HL-60 (cell line): ENCODE data around the gene PIP5KL1.

Source experiments
- DNase-seq, 2 experiments: peaks; one replicate each; pipeline ENCODE4 v3.0.0-alpha.2; 2010 to 2020; ENCODE audit warnings: low read depth in 1 of 2, low spot score in 1 of 2
- H3K27ac ChIP-seq: fragments of 250-450 bp; sonication (Bioruptor Pico); replicated peaks from 2 replicates; pipeline ENCODE4 v1.5.1; 2020; ENCODE audit warnings: mild to moderate bottlenecking, moderate library complexity
- H3K27me3 ChIP-seq: fragments of 250-450 bp; sonication (Bioruptor Pico); 2 replicates; pipeline ENCODE4 v1.5.1; 2021; ENCODE audit warnings: mild to moderate bottlenecking, moderate library complexity; ENCODE audit not compliant: insufficient read depth, poor library complexity, severe bottlenecking
- H3K4me3 ChIP-seq: replicated peaks from 2 replicates; pipeline ENCODE4 v1.5.1; 2011; ENCODE audit warnings: mild to moderate bottlenecking, control low read depth, low read length; ENCODE audit not compliant: insufficient read depth
- GABPA ChIP-seq: IDR thresholded peaks from 2 replicates; pipeline ENCODE4 v1.6.1; 2012; ENCODE audit warnings: low read depth
- POLR2AphosphoS5 ChIP-seq: IDR thresholded peaks from 2 replicates; pipeline ENCODE4 v1.6.1; 2012; ENCODE audit warnings: low read depth
- SPI1 ChIP-seq: IDR thresholded peaks from 2 replicates; pipeline ENCODE4 v1.6.1; 2012; ENCODE audit warnings: low read depth, mild to moderate bottlenecking, borderline replicate concordance
- TF ChIP-seq, protein P1 (sequence below): IDR thresholded peaks from one replicate; pipeline ENCODE4 v1.5.1; 2011; ENCODE audit warnings: low read length, control low read depth, inconsistent platforms; ENCODE audit not compliant: insufficient read depth
- TF ChIP-seq, protein P2 (sequence below): IDR thresholded peaks from 2 replicates; pipeline ENCODE4 v1.6.1; 2012; ENCODE audit warnings: low read depth; ENCODE audit not compliant: insufficient replicate concordance

The PIP5KL1 gene

DNA sequence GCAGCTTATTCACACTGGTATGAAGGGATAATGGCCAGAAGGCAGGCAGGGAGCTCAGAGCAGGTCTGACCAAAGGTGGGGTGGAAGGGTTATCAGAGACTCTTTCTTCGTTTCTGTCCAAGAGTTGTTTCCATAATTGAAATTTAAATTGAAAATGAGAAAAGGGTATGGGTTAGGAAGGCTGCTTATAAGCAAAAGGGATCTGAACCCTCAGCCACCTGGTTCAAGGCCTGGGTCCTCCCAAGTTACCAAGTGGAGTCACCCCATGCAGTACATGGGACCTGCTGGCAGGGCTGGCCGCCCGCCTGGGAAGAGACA lies 32.4 kb upstream of the PIP5KL1 start:
- DNase-seq: no peak
- no peak overlapping the region for H3K4me3 ChIP-seq
- H3K27ac ChIP-seq: no peak overlapping the region
- TF ChIP-seq SPI1: no peak
- TF ChIP-seq, protein P1, sequence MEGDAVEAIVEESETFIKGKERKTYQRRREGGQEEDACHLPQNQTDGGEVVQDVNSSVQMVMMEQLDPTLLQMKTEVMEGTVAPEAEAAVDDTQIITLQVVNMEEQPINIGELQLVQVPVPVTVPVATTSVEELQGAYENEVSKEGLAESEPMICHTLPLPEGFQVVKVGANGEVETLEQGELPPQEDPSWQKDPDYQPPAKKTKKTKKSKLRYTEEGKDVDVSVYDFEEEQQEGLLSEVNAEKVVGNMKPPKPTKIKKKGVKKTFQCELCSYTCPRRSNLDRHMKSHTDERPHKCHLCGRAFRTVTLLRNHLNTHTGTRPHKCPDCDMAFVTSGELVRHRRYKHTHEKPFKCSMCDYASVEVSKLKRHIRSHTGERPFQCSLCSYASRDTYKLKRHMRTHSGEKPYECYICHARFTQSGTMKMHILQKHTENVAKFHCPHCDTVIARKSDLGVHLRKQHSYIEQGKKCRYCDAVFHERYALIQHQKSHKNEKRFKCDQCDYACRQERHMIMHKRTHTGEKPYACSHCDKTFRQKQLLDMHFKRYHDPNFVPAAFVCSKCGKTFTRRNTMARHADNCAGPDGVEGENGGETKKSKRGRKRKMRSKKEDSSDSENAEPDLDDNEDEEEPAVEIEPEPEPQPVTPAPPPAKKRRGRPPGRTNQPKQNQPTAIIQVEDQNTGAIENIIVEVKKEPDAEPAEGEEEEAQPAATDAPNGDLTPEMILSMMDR: no peak
- TF ChIP-seq POLR2AphosphoS5: no peak
- TF ChIP-seq GABPA: no peak
- H3K27me3 ChIP-seq: no peaks in the 10 kb centered on the region

DNA sequence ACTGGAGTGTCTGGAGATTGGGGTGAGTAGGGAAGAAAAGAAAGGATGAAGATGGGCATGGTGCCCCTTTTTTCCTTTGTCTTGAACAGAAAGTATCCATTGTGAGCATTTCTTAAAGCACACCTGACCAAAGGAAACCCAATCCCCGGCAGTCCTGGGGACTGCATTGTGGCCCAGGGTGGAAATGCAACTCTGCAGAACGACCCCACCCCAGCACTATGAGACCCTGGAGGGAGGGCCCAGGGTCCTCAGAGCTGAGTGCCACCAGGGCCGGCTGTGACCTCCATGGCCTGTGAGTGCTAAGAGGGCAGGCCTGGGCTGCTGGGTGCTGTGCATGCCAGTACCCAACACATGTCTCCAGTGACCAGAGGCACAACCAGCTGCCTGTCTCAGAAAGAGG lies 31.7 kb upstream of the PIP5KL1 start:
- H3K27ac ChIP-seq: no peak overlapping the region
- TF ChIP-seq POLR2AphosphoS5: no peak
- TF ChIP-seq, protein P2, sequence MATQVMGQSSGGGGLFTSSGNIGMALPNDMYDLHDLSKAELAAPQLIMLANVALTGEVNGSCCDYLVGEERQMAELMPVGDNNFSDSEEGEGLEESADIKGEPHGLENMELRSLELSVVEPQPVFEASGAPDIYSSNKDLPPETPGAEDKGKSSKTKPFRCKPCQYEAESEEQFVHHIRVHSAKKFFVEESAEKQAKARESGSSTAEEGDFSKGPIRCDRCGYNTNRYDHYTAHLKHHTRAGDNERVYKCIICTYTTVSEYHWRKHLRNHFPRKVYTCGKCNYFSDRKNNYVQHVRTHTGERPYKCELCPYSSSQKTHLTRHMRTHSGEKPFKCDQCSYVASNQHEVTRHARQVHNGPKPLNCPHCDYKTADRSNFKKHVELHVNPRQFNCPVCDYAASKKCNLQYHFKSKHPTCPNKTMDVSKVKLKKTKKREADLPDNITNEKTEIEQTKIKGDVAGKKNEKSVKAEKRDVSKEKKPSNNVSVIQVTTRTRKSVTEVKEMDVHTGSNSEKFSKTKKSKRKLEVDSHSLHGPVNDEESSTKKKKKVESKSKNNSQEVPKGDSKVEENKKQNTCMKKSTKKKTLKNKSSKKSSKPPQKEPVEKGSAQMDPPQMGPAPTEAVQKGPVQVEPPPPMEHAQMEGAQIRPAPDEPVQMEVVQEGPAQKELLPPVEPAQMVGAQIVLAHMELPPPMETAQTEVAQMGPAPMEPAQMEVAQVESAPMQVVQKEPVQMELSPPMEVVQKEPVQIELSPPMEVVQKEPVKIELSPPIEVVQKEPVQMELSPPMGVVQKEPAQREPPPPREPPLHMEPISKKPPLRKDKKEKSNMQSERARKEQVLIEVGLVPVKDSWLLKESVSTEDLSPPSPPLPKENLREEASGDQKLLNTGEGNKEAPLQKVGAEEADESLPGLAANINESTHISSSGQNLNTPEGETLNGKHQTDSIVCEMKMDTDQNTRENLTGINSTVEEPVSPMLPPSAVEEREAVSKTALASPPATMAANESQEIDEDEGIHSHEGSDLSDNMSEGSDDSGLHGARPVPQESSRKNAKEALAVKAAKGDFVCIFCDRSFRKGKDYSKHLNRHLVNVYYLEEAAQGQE: no peak
- TF ChIP-seq, protein P1: no peak
- no peak for TF ChIP-seq GABPA
- TF ChIP-seq SPI1: no peak
- H3K4me3 ChIP-seq: no peak overlapping the region
- no peak for DNase-seq
- no peaks in the 10 kb centered on the region for H3K27me3 ChIP-seq

DNA sequence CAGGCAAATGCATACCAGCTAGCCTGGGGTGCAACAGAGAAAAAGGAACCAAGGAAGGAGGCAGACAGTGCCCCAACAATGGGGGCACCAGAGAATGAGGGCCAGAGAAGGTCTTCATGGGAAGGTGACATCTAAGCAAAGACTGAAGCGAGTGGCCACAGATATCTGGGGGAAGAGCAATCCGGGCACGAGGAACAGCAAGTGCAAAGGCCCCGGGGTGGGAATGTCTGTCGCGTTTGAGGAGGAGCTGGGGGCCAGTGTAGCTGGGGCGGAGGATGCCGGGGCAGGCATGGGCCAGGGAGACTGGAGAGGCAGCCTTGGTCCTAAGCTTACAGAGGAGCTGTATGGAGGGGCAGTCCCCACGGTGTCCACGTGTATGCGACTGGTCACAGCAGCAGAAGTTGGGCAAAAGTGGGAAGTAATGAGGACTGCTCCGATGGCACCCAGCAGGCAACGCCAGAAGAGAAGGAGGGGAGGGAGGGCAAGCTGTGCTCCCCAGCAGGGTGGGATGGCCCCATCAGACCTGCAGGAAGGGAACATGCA lies 31.1 kb upstream of the PIP5KL1 start:
- TF ChIP-seq SPI1 (no peak), POLR2AphosphoS5 (no peak), GABPA (no peak)
- TF ChIP-seq, protein P2: no peak
- TF ChIP-seq, protein P1: no peak
- Histone ChIP-seq H3K27ac (no peak overlapping the region), H3K27me3 (no peaks in the 10 kb centered on the region), H3K4me3 (no peak overlapping the region)
- DNase-seq: no peak

DNA sequence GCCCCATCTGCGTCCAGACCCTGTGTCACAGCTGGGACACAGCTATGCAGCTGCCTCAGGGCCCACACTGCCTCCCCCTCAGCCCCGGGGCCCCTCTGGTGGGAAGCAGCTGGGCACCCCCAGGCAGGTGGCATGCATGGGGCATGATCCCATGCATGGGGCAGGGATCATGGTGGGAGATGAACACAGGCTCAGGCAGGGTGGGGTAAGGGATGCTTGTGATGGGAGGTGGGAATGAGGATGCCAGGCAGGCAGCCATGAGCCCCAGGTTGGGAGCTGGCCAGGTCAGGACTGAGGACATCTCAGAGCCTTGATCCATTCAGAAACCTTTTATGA lies 30.5 kb upstream of the PIP5KL1 start:
- no peaks in the 10 kb centered on the region for H3K27me3 ChIP-seq
- H3K4me3 ChIP-seq: no peak overlapping the region
- H3K27ac ChIP-seq: no peak overlapping the region
- TF ChIP-seq, protein P1: no peak
- no peak for TF ChIP-seq SPI1
- TF ChIP-seq, protein P2: no peak
- no peak for TF ChIP-seq GABPA
- DNase-seq: no peak
